ENCODE data around the gene STX10. TPM values are rescaled to one million over a fixed set of nuclear protein-coding genes. Genes with fewer than 3 reads are reported as not detected.
A peak's percentile ranks its signal among the peaks of the same experiment; 100 is the strongest.

STX10 gene
- polyA plus RNA-seq, 10 donors, result 26.7 to 53.3 (median 33.2) TPM

DNA sequence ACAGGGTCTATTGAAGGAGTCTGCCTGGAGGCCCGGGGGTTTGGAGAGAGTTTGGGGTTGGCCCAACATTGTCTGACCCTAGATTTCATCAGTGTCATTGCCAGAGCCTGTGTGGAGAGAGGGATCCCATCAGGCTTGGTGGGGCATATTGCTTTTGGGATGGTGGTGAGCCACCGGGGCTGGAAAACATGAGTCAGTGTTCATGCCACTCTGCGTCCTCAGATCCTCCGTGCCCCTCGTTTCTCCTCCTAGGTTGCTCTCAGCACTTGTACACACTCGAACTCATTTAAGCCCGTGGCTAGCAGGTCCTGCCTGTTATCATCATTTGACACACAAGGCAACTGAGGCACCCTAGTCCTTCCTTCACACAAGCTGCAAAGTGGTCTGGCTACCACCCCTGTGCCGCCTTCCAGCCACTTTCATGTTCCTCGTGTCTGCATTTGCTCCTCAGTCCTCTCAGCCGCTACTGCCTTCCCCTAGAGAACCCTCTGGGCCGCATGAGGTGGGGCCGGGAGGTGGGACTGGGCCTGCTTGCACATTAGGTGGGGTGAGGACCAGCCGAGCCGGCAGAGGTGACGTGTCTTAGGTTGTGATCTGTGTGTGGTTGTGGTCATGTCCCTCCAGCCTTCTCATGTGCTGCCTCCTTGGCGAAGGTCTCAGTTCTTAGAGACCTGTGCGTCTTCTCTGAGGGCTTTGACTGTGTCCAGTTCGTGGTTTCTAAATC lies 28.5 kb downstream of the STX10 start:
- no peak for DNase-seq

DNA sequence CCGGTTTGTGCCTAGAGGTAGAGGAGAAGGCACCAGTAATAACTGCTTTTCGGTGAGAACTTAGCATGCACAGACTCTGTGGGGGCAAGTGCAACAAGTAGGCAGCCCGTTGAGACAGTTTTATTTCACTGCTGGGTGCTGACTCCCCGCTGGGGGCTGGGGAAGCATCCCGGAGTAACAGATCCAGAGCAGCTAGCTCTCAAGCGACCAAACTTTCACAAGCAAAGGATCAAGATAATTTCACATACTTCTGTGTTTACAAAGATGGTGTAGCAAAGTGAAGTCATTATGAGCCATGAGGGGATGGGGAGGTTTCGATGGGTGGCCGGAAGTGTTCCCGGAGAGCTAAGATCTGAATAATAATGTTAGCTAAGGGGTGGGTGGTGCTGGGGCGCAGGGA lies 29.4 kb downstream of the STX10 start:
- no peak for DNase-seq

DNA sequence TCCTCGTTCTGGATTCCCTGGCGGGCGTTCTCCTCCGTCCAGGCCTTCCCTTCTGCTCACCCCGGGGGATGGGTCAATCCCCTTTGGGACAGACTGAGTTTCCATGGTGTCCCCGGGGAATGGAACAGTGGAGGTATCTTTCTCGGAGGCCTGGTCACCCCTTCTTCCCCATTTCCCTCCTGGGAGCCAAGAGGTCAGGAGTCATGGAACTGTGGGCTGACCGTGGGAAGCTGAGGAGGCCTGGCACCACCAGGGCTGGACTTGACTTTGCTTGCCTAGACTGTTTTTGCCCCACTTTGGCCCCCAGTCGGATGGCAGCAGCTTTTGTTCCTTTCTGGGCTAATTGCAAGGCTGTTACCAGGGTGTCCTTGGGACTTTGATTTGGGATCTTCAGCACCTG lies 30.1 kb downstream of the STX10 start:
- DNase-seq, result no peak

DNA sequence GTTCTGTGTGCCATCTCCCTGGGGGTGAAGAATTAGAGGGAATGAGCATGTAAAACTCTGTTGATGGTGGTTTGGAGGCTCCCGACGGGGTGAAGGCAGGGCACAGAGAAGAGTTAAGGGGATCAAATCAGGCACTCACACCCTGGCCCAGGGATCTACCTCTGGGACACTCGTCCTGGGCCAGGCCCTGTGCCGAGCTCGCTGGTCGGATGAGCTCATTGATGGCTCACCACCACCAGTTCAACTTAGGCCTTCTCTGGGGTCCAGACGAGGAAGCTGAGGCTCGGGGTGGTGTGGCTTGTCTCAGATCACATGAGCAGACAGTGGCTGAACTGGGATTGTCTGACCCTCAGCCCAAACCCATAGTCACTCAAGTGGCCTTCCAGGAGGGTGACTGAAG lies 30.5 kb downstream of the STX10 start:
- DNase-seq, result no peak

DNA sequence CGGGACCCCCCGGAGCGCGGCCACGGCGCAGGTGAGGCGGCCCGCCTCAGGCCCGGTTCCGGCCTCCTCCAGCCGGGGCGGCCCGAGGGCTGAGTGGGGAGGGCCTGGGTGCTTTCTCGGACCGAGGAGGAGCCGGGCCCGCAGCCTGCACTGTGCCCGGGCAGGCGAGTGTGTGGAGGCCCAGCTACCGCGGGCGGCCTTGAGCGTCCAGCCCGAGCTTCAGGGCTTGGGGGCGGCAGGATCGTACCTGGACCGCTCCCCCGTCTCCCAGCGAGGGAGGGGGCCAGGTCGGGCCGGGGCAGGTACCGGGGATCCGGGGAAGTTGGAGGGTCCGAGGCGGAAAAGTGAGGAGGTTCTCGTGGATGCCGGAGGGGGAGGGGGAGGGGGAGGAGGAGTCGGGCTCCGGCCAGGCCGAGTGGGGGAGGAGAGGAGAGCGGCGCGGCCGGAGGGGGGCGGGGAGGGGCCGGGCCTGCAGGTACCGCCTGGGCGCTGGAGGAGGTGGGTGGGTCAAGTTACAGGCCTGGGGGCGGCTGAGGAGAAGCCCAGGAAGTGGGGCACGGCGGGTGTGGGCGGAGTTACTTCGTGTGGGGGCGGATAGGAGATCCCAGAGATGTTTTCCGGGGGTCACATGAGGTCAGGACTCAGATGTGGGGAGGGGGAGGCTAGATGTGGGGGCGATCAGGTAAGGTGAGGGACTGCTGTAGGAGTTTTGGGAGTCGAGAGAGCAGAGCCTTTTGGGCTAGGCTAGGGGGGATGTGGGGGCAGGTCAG lies 31.6 kb downstream of the STX10 start:
- peak in 1 of 3 donors; percentile 49 for DNase-seq

DNA sequence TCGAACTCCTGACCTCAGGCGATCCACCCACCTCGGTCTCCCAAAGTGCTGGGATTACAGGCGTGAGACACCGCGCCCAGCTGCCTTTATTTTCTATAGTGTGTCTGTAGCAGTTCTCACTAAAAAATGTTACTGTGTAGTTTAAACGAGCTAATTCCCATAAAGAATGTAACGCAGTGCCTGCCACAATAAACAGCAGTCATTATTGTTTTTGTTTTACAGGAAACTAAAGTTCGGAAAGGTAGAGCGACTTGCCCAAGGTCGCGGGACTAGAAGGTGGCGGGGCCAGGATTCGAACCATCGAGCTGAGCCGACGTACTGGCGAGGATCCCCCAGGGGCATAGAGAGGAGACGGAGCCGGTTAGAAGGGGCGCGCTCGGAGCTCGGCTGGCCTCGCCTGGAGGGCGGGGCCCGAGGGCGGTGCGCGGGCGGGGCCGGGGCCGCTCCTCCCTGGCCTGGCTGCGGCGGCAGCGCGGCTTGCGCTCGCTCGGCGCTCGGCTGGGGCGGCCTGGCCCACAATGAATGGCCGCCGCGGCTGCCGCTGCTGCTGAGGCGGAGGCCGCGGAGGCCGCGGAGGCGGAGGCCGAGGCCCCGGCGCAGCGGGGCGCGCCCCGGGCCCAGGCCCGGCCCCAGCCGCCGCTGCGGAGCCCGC lies 32.3 kb downstream of the STX10 start, which contains the start of gene NACC1:
TSS of gene NACC1 (plus strand) at position 493 of the 652 bp plus-strand sequence. CDS start 16,944 bp downstream, outside the sequence.
- DNase-seq, result peak; percentile 91 to 95 (median 91)

DNA sequence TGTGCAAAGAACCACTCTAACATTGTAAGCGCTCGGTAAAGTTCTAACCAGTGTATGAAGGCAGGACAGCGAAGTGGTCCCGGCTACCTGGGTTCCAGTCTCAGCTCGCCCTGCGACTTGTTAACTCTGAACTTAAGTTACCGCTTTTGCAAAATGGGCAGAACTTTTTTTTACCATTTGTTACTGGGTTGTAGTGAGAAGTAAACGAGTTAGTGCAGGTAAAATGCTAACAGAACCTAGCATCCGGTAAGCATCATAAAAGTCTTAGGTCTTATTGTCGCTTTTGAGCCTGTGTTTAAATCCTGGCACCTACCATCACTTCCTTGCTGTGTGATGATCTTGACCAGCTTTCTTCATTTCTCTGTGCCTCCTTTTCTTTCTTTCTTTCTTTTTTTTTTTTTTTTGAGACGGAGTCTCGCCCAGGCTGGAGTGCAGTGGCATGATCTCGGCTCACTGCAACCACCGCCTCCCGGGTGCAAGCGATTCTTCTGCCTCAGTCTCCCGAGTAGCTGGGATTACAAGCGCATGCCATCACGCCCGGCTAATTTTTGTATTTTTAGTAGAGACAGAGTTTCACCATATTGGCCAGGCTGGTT lies 32.9 kb downstream of the STX10 start:
- no peak for DNase-seq

DNA sequence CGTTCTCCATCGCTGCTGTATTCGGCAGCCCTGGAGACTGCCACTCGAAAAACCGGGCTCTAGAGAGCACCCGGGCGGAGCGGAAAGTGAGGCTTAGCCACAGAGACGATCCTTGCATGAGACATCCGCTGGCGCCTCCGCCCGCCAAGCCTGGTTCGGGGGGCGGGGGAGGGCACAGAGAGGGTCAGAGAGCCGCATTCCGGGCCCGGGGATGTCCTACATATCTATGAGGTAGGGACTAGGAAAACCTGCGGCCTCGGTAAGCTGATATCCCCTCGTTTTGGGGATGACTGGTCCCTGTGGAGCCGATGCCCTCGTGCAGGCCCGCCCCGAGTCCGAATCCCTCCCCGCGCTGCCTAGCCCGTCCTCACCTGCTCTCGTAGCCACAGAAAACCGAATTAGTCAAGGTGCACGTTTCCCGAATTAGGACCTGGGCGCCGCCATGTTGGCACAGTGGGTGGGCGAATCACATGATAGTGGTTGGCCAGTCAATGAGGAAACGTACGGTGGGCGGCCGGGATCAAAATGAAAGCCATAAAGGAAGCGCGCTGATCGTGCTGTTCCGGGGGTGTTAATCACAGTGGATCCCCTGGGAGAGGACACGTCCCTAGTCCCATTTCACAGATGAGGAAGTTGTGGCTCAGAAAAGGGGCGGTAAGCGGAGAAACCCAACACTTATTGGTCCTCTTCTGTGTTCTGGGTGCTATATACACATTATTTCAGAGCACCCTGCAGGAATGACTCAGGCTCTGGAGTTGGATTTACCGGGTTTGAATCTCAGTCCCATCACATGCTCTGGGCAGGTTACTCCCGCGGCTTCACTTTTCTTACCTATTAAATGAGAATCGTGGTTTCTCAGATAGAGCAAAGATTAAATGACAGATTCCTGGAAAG lies 33.6 kb downstream of the STX10 start, which contains the start of gene TRMT1:
TSS of gene TRMT1 (minus strand) at position 459 of the 894 bp plus-strand sequence. CDS start at position 118, 341 bp downstream.
- DNase-seq, result peak; percentile 92 to 96 (median 94)

DNA sequence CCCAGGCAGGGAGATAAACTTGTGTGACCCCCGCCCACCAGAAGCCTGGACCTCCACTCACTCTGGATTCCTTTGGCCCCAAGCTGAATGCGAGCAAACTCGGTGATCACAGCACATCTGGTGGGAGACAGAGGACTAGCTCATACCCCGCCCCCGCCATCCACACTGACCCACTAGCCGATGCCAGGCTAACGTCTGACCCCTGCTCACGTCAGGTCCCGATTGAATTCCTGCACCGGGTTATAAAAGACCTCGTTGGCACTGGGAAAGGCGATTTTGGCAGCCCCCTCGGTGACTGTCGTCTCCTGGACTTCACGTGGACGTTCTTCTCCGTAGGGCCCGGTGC lies 34.3 kb downstream of the STX10 start:
- no peak for DNase-seq

DNA sequence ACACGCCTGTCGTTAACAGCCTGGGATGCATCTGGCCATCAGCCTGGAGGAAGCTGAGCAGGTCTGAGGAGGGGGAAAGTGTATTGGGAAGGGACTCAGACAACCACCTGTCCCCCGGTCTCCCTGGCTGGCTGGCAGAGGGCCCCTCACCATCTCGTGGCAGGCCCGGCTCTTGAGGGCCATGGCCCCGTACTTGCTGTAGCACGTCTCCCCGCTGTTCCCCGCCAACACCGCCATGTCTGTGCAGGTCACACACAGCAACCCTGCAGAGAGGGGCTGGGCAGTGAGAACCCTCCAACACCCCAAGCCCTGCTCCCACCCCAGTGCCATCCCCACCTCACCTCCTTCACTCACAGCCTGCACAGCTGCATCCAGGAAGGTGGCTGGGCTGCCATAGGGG lies 37.6 kb downstream of the STX10 start:
- no peak for DNase-seq

DNA sequence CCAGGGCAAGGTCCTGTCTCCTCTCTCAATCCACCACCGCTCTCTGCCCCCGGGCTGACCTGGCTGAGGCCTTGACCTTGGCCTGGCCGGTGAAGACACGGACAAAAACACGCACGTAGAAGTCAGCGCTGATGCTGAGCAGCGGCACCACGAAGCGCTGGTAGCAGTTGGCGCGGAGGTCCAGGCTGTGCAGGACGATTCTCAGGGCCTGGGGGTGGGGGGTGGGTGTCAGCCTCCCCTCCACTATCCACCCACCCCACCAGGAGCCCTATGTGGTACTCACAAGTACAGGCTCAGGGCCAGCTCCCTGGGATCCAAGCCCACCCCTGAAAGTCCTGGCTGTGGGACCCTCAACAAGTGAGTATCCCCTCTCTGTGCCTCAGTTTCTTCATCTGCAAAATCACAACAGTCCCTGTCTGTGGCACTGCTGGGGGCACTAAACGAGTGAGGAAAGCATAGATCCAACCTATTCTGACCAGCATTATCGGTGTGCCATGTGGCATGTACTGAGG lies 40.0 kb downstream of the STX10 start:
- DNase-seq, result no peak

DNA sequence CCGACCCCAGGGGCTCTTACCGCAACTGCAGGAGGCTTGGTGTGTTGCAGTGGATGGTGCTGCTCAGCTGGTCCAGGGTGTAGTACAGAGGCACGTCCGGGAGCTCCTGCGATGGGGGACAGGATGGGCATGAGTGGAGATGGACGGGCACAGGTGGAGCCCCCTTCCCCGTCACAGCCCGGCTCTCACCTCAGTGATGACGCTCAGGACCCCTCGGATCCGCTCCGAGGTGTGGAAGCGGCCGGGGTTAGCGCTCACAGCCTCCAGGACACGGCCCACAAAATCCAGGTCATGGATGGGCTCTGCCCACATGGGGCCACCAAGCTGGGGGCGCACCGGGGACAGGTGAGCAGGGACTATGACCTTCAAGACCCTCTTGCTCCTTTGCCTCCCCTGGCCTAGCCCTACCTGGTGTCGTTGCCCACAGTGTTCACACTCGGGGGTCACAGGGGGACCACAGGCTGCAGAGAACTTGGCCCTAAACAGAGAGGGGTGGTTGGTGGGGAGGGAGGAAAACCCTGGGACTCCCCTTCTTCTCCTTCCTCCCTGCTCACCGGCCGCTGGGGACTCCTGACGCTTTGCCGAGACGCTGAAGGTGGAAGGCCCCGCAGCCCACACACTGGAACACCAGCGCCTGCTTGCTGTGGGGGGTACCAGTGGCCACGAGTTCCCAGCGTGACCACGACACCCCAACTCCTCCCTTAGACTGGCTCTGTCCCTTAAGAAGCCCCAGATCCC lies 40.6 kb downstream of the STX10 start:
- DNase-seq, result no peak

DNA sequence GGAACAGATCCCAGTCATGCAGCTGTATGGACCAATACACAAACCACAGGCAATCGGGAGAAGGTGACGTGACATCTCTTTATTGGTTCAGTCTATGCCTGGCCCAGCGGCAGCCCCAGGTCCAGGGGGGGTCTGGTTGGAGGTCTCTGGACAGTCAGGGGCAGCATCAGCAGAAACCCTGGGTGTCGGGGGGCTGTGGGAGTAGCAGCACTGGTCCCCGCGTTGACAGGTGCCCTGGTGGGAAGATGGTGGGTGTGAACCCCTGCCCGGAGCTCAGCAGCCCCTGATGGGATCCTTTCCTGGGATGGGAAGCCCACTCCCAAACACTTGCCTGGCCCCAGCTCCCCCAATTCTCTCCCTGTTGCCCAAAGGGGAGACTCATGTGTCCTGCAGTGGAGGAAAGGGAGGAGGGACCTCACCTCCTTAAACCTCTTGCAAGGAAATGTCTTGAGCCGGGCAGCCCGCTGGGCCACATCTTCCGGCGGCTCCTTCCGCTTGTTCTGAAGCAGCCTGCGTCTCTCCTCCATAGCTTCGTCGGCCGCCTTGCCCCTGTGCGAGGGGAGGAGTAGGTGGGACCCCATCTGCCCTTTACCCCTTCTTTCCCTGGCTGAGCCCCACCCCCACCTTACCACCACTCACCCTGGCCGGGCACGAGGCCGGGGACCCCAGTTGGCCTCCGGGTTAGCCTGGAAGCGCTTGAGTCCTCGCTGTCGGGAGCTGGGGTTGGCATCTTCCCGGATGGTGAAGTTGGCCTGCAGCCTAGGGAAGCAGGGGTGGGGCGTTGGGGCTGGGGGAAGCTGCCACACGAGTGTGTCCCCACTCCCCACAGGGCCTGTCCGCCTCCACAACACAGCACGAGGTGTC lies 45.1 kb downstream of the STX10 start:
- peak in 1 of 3 donors; percentile 29 for DNase-seq

DNA sequence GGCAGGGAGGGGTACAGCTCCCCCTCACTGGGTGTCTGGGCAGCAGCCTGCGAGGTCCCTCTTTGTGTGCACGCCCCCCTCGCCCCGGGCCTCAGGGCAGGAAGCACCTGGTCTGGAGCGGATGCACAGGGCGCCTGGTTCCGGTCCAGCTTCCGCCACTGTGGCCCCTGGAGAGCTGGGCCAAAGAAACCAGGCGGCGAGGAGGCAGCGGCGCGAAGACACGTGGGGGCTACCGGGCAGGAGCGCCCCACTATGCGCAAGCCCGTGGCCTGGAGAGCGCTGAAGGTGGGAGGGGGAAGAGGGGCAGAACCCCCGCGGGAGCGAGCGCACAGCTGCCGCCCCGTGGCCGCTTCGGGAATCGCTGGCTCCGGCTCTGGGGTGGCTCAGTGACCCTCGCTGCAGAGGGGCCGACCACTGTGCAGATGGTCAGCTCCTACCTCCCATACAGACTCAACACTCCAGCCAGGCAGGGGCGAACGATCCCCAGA lies 45.8 kb downstream of the STX10 start:
- peak in 1 of 3 donors; percentile 84 for DNase-seq

DNA sequence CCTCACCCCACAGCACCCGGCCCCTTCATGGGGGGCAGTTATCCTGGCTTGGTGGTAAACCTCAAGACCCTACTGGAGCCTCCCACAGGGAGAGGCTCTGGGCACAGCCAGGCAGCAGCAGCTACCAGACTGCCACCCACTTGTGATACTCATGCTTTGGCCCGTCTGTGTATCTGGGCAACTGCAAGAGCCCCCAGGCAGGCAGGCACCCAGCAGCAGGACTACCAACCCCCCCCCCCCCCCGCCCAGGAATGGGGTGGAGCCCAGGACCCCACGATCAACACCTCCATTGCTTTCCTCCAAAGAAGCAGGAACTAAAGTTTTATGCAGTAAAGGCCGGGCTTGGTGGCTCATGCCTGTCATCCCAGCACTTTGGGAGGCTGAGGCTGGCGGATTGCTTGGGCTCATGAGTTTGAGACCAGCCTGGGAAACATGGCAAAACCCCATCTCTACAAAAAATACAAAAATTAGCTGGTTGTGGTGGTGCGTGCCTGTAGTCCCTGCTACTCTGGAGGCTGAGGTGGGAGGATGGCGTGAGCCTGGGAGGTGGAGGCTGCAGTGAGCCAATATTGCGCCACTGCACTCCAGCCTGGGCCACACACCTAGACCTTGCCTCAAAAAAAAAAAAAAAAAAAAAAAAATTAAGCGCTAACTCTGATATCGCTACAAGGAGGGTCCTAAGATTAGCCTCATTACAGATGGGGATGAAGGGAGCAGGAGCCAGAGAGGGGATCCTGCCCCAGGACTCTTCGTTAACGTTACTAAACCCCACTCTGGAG lies 46.4 kb downstream of the STX10 start:
- DNase-seq, result no peak

DNA sequence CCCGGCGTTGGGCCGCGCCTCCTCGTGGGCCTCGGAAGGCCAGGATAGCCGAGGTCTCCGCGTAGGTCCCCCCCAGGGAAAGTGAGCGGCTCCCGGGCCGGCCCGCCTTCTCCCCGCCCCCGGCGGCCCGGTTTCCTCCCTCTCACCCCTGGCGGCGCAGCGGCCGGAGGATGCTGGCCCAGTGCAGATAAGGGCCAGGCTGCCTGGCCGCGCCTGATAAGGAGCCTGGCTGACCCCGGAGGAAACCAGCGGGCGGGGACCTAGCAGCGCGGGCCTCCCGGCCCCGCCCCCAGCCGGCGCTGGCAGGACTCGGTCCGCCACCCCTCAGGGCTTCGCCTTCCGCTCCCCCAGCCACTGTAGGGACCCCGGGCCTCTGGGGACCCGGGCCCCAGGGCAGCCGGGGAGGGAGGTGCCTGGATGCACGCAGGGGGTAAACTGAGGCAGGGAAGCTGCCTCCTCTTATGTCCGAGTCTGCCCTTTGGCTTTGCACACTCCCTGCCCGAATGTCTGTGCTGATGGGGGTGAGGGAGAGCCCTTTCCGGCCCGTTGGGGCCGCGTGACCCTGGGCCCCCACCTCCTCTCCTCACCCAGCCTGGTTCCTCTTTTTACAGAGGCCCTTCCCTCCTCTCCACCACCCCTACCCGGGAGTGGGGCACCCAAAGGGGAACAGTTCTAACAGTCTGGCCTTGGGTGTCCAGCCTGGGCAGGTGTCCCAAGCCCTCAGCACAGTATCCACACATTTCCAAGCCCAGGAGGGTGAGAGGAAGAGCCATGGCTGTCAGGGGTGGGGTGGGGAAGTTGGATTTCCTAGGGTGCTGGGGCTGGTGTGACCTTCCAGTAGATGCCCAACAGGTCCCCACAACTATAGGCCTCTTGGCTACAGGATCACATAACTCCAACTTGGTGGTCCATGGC lies 47.3 kb downstream of the STX10 start, which contains the start of gene LYL1:
TSS of gene LYL1 (minus strand) at position 193 of the 915 bp plus-strand sequence. CDS start 1,687 bp downstream, outside the sequence.
- DNase-seq, result peak in 1 of 3 donors; percentile 83

DNA sequence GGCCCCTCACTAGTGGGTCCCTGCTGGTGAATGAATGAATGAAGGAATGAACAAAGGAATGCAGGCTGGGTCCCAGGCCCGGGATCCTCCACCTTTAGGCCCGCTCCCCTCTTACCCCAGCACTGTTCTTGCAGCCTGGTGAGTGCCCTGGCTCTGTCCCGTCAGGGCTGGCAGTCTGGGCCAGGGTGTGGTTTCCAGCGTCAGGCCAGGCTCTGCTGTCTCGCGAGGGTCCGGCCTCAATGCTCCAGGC lies 47.8 kb downstream of the STX10 start:
- DNase-seq, result no peak

Measured in muscle of back (tissue), 11 donors.